HepG2 (cell line): ENCODE results near the gene PDE4D. TPM values are rescaled to one million over a fixed set of nuclear protein-coding genes. Genes with fewer than 3 reads are reported as not detected.

Experiments used
- ATAC-seq: fragments of 200-7000 bp; cut with Tn5 transposase; 3 replicates; pipeline ENCODE4 v1.9.1; 2020; ENCODE audit warnings: mild to moderate bottlenecking, moderate library complexity
- BruUV-seq: library from RNA; stranded (reverse); fragments of 400-500 nt; replicated peaks from 2 replicates; lab custom pipeline; 2021; lab: Mats Ljungman, UMichigan
- CTCF ChIA-PET: fragments of 300-600 bp; formaldehyde crosslinking; extraction: SDS; loops from one replicate; lab custom pipeline; 2021; ENCODE audit warnings: low total read pairs, inconsistent platforms, low intra/inter-chr PET ratio; lab: Yijun Ruan, JAX
- POLR2A ChIA-PET: fragments of 350-600 bp; sonication (Branson Sonifier 250); formaldehyde crosslinking; loops from one replicate; lab custom pipeline; 2020; ENCODE audit warnings: antibody characterized with exemption, inconsistent platforms; lab: Yijun Ruan, JAX
- DNase-seq: peaks from one replicate; pipeline ENCODE4 v3.0.0-alpha.2; 2015; ENCODE audit warnings: low spot score
- FAIRE-seq: peaks from 3 replicates; lab custom pipeline; 2011; peaks lifted over from hg19 to GRCh38; lab: Jason Lieb, UNC
- H2AFZ ChIP-seq: one replicate; pipeline ENCODE4 v1.6.1; 2011; ENCODE audit warnings: low read length, inconsistent platforms
- H3K27ac ChIP-seq: fragments of 300-600 bp; 3 replicates; pipeline ENCODE4 v1.8.0; 2011; ENCODE audit warnings: mixed run types, mild to moderate bottlenecking, mixed read lengths, low read length, inconsistent platforms; ENCODE audit not compliant: insufficient read depth; ENCODE audit errors: extremely low read length
- H3K27me3 ChIP-seq, 2 experiments: fragments of 200-600 bp in 1 of 2; 2 replicates in 1 of 2; 3 replicates in 1 of 2; pipeline versions ENCODE4 v1.6.0 to v1.8.0; 2011; ENCODE audit warnings: low read length in 2 of 2, mild to moderate bottlenecking in 2 of 2, moderate library complexity in 2 of 2, inconsistent platforms in 1 of 2; ENCODE audit not compliant: insufficient read depth in 2 of 2, control insufficient read depth in 1 of 2
- H3K36me3 ChIP-seq, 2 experiments: fragments of 200-600 bp in 1 of 2; replicated peaks in 1 of 2; 2 replicates in 1 of 2; 3 replicates in 1 of 2; pipeline versions ENCODE4 v1.5.1 to v1.8.0; 2011; ENCODE audit warnings: low read length in 2 of 2, inconsistent platforms in 1 of 2; ENCODE audit not compliant: insufficient read depth in 2 of 2, control insufficient read depth in 1 of 2
- H3K4me1 ChIP-seq: 2 replicates; pipeline ENCODE4 v1.5.1; 2012; ENCODE audit warnings: low read length, inconsistent platforms; ENCODE audit not compliant: insufficient read depth
- H3K4me2 ChIP-seq: 2 replicates; pipeline ENCODE4 v1.6.0; 2011; ENCODE audit warnings: low read depth, low read length, inconsistent platforms
- H3K4me3 ChIP-seq, 3 experiments: fragments of 200-600 bp in 1 of 3; sonication (generic), shearing (Covaris generic) in 1 of 3; replicated peaks in 1 of 3; 2 replicates each; pipeline ENCODE4 v1.5.1; 2011 to 2016; ENCODE audit warnings: low read length in 3 of 3, inconsistent platforms in 2 of 3, low read depth in 2 of 3, mild to moderate bottlenecking in 2 of 3, control low read depth in 1 of 3, mixed read lengths in 1 of 3; ENCODE audit not compliant: insufficient read depth in 1 of 3
- H3K79me2 ChIP-seq: one replicate; pipeline ENCODE4 v1.6.1; 2011; ENCODE audit warnings: low read length, inconsistent platforms; ENCODE audit not compliant: insufficient read depth
- H3K9ac ChIP-seq: 2 replicates; pipeline ENCODE4 v1.6.0; 2011; ENCODE audit warnings: mild to moderate bottlenecking, low read depth, low read length, inconsistent platforms; ENCODE audit not compliant: insufficient read depth
- H3K9me3 ChIP-seq: 2 replicates; pipeline ENCODE4 v1.5.1; 2012; ENCODE audit warnings: mild to moderate bottlenecking, low read length
- H4K20me1 ChIP-seq: 2 replicates; pipeline ENCODE4 v1.6.0; 2011; ENCODE audit warnings: inconsistent platforms, mild to moderate bottlenecking, low read length, moderate library complexity; ENCODE audit not compliant: insufficient read depth
- ATF4 ChIP-seq, 2 experiments: fragments of 450-650 bp in 1 of 2; sonication (generic) in 1 of 2; formaldehyde crosslinking; IDR thresholded peaks; 2 replicates each; pipeline versions ENCODE4 v1.5.0 to v1.8.0; 2020 to 2022; ENCODE audit warnings: mild to moderate bottlenecking in 1 of 2, missing genetic modification reagents in 1 of 2
- HNRNPLL ChIP-seq: fragments of 200-400 bp; formaldehyde crosslinking; IDR thresholded peaks from 2 replicates; pipeline ENCODE4 v1.6.1; 2017; ENCODE audit warnings: mild to moderate bottlenecking, low read depth, low read length; ENCODE audit not compliant: poor library complexity, severe bottlenecking
- SIN3B ChIP-seq: fragments of 150-350 bp; IDR thresholded peaks from 2 replicates; pipeline ENCODE4 v1.6.1; 2014; ENCODE audit warnings: low read length
- TFDP2 ChIP-seq: sonication (generic); formaldehyde crosslinking; IDR thresholded peaks from 2 replicates; pipeline ENCODE4 v1.4.0; 2020; ENCODE audit warnings: missing genetic modification reagents
- TRAFD1 ChIP-seq: sonication (generic); formaldehyde crosslinking; IDR thresholded peaks from 2 replicates; pipeline ENCODE4 v1.5.1; 2020; ENCODE audit warnings: missing genetic modification reagents, mild to moderate bottlenecking, borderline replicate concordance
- ZBTB4 ChIP-seq: sonication (generic); formaldehyde crosslinking; IDR thresholded peaks from 2 replicates; pipeline ENCODE4 v1.4.0; 2020; ENCODE audit warnings: missing genetic modification reagents, mild to moderate bottlenecking, borderline replicate concordance
- ZNF17 ChIP-seq: sonication (generic); formaldehyde crosslinking; IDR thresholded peaks from 2 replicates; pipeline ENCODE4 v1.5.0; 2020; ENCODE audit warnings: mild to moderate bottlenecking, missing genetic modification reagents
- ZNF33B ChIP-seq: sonication (generic); formaldehyde crosslinking; IDR thresholded peaks from 2 replicates; pipeline ENCODE4 v1.5.1; 2020; ENCODE audit warnings: mild to moderate bottlenecking, missing genetic modification reagents
- ZNF382 ChIP-seq: sonication (generic); formaldehyde crosslinking; IDR thresholded peaks from 2 replicates; pipeline ENCODE4 v1.5.0; 2020; ENCODE audit warnings: missing genetic modification reagents, mild to moderate bottlenecking, borderline replicate concordance
- ZNF383 ChIP-seq: sonication (generic); formaldehyde crosslinking; IDR thresholded peaks from 2 replicates; pipeline ENCODE4 v1.4.0; 2020; ENCODE audit warnings: missing genetic modification reagents, mild to moderate bottlenecking, borderline replicate concordance
- WGBS: methylation state at CpG from one replicate; pipeline ENCODE4 v1.1.6; 2017; ENCODE audit warnings: low lambda C conversion rate; 5-methylcytosine and 5-hydroxymethylcytosine counted together
- in situ Hi-C: cut with HindIII; loops from 2 replicates; pipeline ENCODE4 v1.10.0; 2017; ENCODE audit warnings: low pct_unique_long_range_greater_than_20kb; ENCODE audit not compliant: extremely low pct_ligation_motif_present
- intact Hi-C: fragments of 100-400 bp; cut with micrococcal nuclease; formaldehyde crosslinking; loops from one replicate; pipeline ENCODE4 v1.10.0; 2022; ENCODE audit not compliant: unreplicated experiment
- polyA plus RNA-seq, 8 experiments: library from polyadenylated mRNA; depleted of rRNA in 3 of 8; stranded (reverse) in 7 of 8; unstranded in 1 of 8; fragments of >200 nt; fragmentation: Illumina TruSeq in 4 of 8; extraction: Trizol in 4 of 8; gene quantifications; 2 replicates each; pipeline versions ENCODE4 v1.2.1 to v1.2.3, GENCODE V29; 2011 to 2016; ENCODE audit warnings: low read depth in 4 of 8, missing spikeins in 1 of 8, mixed read lengths in 1 of 8; ENCODE audit not compliant: insufficient read depth in 1 of 8
- total RNA-seq, 5 experiments: library from RNA; depleted of rRNA; stranded (reverse); fragments of >200 nt; fragmentation: Illumina TruSeq; extraction: Trizol; gene quantifications; 2 replicates each; pipeline ENCODE4 v1.2.3, GENCODE V29; 2016; ENCODE audit warnings: low read depth in 1 of 5
- TF ChIP-seq, protein P1 (sequence below): sonication (generic); formaldehyde crosslinking; IDR thresholded peaks from 2 replicates; pipeline ENCODE4 v1.8.1; 2023; ENCODE audit warnings: missing genetic modification reagents, mild to moderate bottlenecking, borderline replicate concordance
- TF ChIP-seq, protein P2 (sequence below): sonication (generic); formaldehyde crosslinking; IDR thresholded peaks from 2 replicates; pipeline ENCODE4 v1.4.0; 2020; ENCODE audit warnings: missing genetic modification reagents, borderline replicate concordance

Gene PDE4D
- total and polyA plus RNA-seq, 2 of the 13 experiments (the other 11 are each of a cell fraction or from before 2014, with no cell fraction given), result 7.0 to 12.2 TPM

- FAIRE-seq (no peak), DNase-seq (no peak), ATAC-seq (no peak)
- ChIA-PET CTCF (no interaction called here), POLR2A (no interaction called here)
- Histone ChIP-seq H3K4me2 (no peak overlapping the region), H3K27me3 (no peaks in the 10 kb centered on the region), H3K9me3 (no peaks in the 10 kb centered on the region), H3K27ac (no peak overlapping the region), H3K4me3 (no peak overlapping the region), H3K79me2 (no peaks in the 10 kb centered on the region), H3K36me3 (no peaks in the 10 kb centered on the region), H3K9ac (no peak overlapping the region), H2AFZ (no peak overlapping the region), H4K20me1 (no peaks in the 10 kb centered on the region), H3K4me1 (no peaks in the 10 kb centered on the region)
- 92% methylated on average over 1 of the region's 2 CpGs for WGBS
- intact Hi-C loops (no loop called here), in situ Hi-C loops (no loop called here)
- BruUV-seq, result no TSS peak
- TF ChIP-seq ZNF382 (CRISPR knock-in tag) (no peak), SIN3B (no peak), ATF4 (CRISPR knock-in tag; IDR thresholded peaks at IDR 0.05) (no peak), HNRNPLL (no peak), TFDP2 (no peak), ZNF17 (CRISPR knock-in tag) (no peak), ZNF33B (no peak), ZBTB4 (CRISPR knock-in tag) (no peak), TRAFD1 (CRISPR knock-in tag) (no peak), ZNF383 (no peak)
- TF ChIP-seq, protein P1, sequence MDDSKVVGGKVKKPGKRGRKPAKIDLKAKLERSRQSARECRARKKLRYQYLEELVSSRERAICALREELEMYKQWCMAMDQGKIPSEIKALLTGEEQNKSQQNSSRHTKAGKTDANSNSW (CRISPR knock-in tag), result no peak
- TF ChIP-seq, protein P2, sequence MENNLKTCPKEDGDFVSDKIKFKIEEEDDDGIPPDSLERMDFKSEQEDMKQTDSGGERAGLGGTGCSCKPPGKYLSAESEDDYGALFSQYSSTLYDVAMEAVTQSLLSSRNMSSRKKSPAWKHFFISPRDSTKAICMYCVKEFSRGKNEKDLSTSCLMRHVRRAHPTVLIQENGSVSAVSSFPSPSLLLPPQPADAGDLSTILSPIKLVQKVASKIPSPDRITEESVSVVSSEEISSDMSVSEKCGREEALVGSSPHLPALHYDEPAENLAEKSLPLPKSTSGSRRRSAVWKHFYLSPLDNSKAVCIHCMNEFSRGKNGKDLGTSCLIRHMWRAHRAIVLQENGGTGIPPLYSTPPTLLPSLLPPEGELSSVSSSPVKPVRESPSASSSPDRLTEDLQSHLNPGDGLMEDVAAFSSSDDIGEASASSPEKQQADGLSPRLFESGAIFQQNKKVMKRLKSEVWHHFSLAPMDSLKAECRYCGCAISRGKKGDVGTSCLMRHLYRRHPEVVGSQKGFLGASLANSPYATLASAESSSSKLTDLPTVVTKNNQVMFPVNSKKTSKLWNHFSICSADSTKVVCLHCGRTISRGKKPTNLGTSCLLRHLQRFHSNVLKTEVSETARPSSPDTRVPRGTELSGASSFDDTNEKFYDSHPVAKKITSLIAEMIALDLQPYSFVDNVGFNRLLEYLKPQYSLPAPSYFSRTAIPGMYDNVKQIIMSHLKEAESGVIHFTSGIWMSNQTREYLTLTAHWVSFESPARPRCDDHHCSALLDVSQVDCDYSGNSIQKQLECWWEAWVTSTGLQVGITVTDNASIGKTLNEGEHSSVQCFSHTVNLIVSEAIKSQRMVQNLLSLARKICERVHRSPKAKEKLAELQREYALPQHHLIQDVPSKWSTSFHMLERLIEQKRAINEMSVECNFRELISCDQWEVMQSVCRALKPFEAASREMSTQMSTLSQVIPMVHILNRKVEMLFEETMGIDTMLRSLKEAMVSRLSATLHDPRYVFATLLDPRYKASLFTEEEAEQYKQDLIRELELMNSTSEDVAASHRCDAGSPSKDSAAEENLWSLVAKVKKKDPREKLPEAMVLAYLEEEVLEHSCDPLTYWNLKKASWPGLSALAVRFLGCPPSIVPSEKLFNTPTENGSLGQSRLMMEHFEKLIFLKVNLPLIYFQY, result no peak
Measured at GRCh38 chr5:59540366-59540765, 353.2 kb downstream of the PDE4D start.
